CD4-positive, alpha-beta memory T cell (primary cell): ENCODE measurements around the gene CELF4. TPM values are rescaled to one million over a fixed set of nuclear protein-coding genes. Genes with fewer than 3 reads are reported as not detected.

ENCODE experiments used
- CTCF ChIA-PET: fragments of 350-600 bp; sonication (Branson Sonifier 250); formaldehyde crosslinking; loops from one replicate; lab custom pipeline; 2021; ENCODE audit warnings: inconsistent platforms; ENCODE audit not compliant: partially characterized antibody; lab: Charles Lee
- POLR2A ChIA-PET: fragments of 350-600 bp; sonication (Branson Sonifier 250); formaldehyde crosslinking; loops from one replicate; lab custom pipeline; 2021; ENCODE audit not compliant: partially characterized antibody; lab: Charles Lee
- DNase-seq, 5 donors: peaks; one replicate each; pipeline versions ENCODE4 v3.0.0 to v3.0.0-alpha.2; 2020 to 2022; ENCODE audit warnings: mixed read lengths in 1 of 5
- H3K27ac ChIP-seq: one replicate; pipeline ENCODE4 v1.7.0; 2013; ENCODE audit warnings: low read depth, low read length
- H3K27me3 ChIP-seq: 2 replicates; pipeline ENCODE4 v1.7.0; 2013; ENCODE audit warnings: mild to moderate bottlenecking, low read length, moderate library complexity; ENCODE audit not compliant: insufficient read depth
- H3K36me3 ChIP-seq: 2 replicates; pipeline ENCODE4 v1.7.0; 2013; ENCODE audit warnings: mild to moderate bottlenecking, low read length, moderate library complexity; ENCODE audit not compliant: insufficient read depth
- H3K4me1 ChIP-seq: 2 replicates; pipeline ENCODE4 v1.7.0; 2013; ENCODE audit warnings: mild to moderate bottlenecking, low read length, moderate library complexity; ENCODE audit not compliant: insufficient read depth
- H3K4me3 ChIP-seq, 2 donors: one replicate each; pipeline ENCODE4 v1.7.0; 2013; ENCODE audit warnings: low read length in 2 of 2, mild to moderate bottlenecking in 1 of 2
- H3K9me3 ChIP-seq, 2 donors: one replicate each; pipeline ENCODE4 v1.7.0; 2013; ENCODE audit warnings: low read length in 2 of 2, control low read depth in 1 of 2; ENCODE audit not compliant: control insufficient read depth in 1 of 2
- H3K27ac Mint-ChIP-seq, 7 donors: one replicate each; pipeline ENCODE4 v1.8.0; 2020 to 2021; ENCODE audit warnings: mixed read lengths in 7 of 7, mild to moderate bottlenecking in 6 of 7, inconsistent platforms in 3 of 7, moderate library complexity in 3 of 7
- H3K27me3 Mint-ChIP-seq, 2 donors: one replicate each; pipeline ENCODE4 v1.8.0; 2020 to 2021; ENCODE audit warnings: mixed read lengths in 2 of 2
- H3K36me3 Mint-ChIP-seq, 2 donors: one replicate each; pipeline ENCODE4 v1.8.0; 2020 to 2021; ENCODE audit warnings: mixed read lengths in 2 of 2, inconsistent platforms in 1 of 2, mild to moderate bottlenecking in 1 of 2
- H3K4me1 Mint-ChIP-seq, 4 donors: one replicate each; pipeline ENCODE4 v1.8.0; 2020 to 2021; ENCODE audit warnings: mixed read lengths in 4 of 4, mild to moderate bottlenecking in 1 of 4
- H3K4me3 Mint-ChIP-seq, 8 donors: one replicate each; pipeline ENCODE4 v1.8.0; 2020 to 2021; ENCODE audit warnings: mixed read lengths in 8 of 8, mild to moderate bottlenecking in 7 of 8, moderate library complexity in 6 of 8, inconsistent platforms in 3 of 8
- H3K9me3 Mint-ChIP-seq, 8 donors: one replicate each; pipeline ENCODE4 v1.8.0; 2020 to 2021; ENCODE audit warnings: mixed read lengths in 8 of 8, mild to moderate bottlenecking in 5 of 8, inconsistent platforms in 3 of 8, moderate library complexity in 1 of 8
- intact Hi-C: fragments of 100-400 bp; cut with micrococcal nuclease; formaldehyde crosslinking; loops from one replicate; pipeline ENCODE4 v1.15.1; 2023
- polyA plus RNA-seq, 2 donors: library from polyadenylated mRNA; unstranded; fragments of 300-500 nt; fragmentation: Illumina TruSeq; gene quantifications; one replicate each; pipeline ENCODE4 v1.2.3, GENCODE V29; 2021
- total RNA-seq, 2 experiments: library from RNA; stranded (reverse); gene quantifications; one replicate each; pipeline ENCODE4 v1.2.3, GENCODE V29; 2021

Gene CELF4
- total and polyA plus RNA-seq, 4 experiments from 2014 or later = 0.23 TPM; not detected in 3

- H3K36me3 ChIP-seq = no peaks in the 10 kb centered on the region
- no peak overlapping the region for H3K27ac ChIP-seq
- DNase-seq = no peak
- no peak overlapping the region for H3K4me3 ChIP-seq
- no peaks in the 10 kb centered on the region for H3K4me1 ChIP-seq
- POLR2A ChIA-PET = no interaction called here
- H3K9me3 ChIP-seq = no peaks in the 10 kb centered on the region
- CTCF ChIA-PET = no interaction called here
- Mint-ChIP-seq H3K27ac (no peak overlapping the region), H3K4me3 (no peak overlapping the region), H3K27me3 (no peaks in the 10 kb centered on the region), H3K36me3 (peaks cover 23 to 42% of the 10 kb centered on the region in 2 donors), H3K9me3 (peaks cover 0 to 25% (median 10%) of the 10 kb centered on the region in 8 donors), H3K4me1 (peaks cover 0 to 6% (median 0%) of the 10 kb centered on the region in 4 donors)
- no peaks in the 10 kb centered on the region for H3K27me3 ChIP-seq
- intact Hi-C loops = no loop called here
These were observed 346.3 kb downstream of the CELF4 start for GRCh38 chr18:37219257-37219656.

DNA sequence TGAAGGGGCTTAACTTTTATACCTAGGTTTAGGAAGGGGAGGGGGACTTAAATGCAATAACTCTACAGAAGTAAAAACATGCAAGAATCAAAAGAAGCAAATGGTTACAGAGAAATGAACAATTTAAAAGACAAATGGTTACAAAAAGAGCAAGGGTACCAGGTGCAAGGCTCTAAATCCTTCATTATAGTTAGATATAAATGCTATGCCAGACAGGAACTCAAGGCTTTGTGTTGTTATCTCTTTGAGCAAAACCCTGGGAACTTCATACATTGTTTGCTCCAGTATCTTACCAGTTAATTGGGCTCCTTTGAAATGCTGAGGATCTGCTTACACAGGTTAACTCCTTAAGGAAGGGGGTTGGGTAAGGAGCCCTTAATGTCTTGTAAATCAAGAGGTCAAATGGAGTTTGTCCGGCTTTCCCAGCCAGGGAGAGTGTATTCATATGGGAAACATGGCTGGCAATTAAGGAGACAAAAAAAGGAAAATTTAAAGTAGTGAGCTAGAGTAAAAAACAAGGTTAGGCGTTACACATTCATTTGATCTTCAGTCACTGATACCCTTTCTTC, 347.5 kb downstream of the CELF4 start:
- Histone ChIP-seq H3K4me3 (no peak overlapping the region), H3K36me3 (no peaks in the 10 kb centered on the region), H3K27me3 (no peaks in the 10 kb centered on the region), H3K9me3 (no peaks in the 10 kb centered on the region), H3K27ac (no peak overlapping the region), H3K4me1 (no peaks in the 10 kb centered on the region)
- DNase-seq = no peak
- H3K27me3 Mint-ChIP-seq = no peaks in the 10 kb centered on the region
- intact Hi-C loops = no loop called here
- peaks cover 0 to 6% (median 0%) of the 10 kb centered on the region in 4 donors for H3K4me1 Mint-ChIP-seq
- ChIA-PET POLR2A (no interaction called here), CTCF (no interaction called here)
- H3K9me3 Mint-ChIP-seq = peaks cover 0 to 35% (median 15%) of the 10 kb centered on the region in 8 donors
- no peak overlapping the region for H3K4me3 Mint-ChIP-seq
- no peak overlapping the region for H3K27ac Mint-ChIP-seq
- H3K36me3 Mint-ChIP-seq = peaks cover 23 to 42% of the 10 kb centered on the region in 2 donors

DNA sequence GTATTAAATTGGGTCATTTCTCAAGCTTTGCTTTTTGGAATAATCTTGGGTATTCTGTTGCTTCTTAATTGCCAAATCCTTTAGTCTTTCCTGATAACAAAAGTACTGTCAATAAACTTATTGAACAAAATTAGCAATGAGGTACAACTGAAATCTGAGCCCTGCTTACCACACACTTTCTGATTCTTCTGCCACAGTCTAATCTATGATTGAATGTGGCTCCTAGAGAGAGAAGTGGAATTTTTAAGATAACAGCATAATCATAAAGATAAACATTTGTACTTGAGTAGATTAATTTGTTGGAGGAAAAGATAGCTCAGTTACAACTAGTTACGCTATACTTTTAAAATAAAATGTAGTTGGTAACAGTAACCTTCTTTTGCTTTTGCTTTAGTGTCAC, 354.8 kb downstream of the CELF4 start:
- H3K4me1 Mint-ChIP-seq = no peaks in the 10 kb centered on the region
- DNase-seq = no peak
- Histone ChIP-seq H3K4me1 (no peaks in the 10 kb centered on the region), H3K36me3 (no peaks in the 10 kb centered on the region), H3K27me3 (no peaks in the 10 kb centered on the region), H3K4me3 (no peak overlapping the region), H3K9me3 (no peaks in the 10 kb centered on the region), H3K27ac (no peak overlapping the region)
- H3K36me3 Mint-ChIP-seq = peaks cover 23 to 24% of the 10 kb centered on the region in 2 donors
- ChIA-PET CTCF (no interaction called here), POLR2A (no interaction called here)
- no peaks in the 10 kb centered on the region for H3K27me3 Mint-ChIP-seq
- peaks cover 3 to 27% (median 16%) of the 10 kb centered on the region in 8 donors for H3K9me3 Mint-ChIP-seq
- H3K4me3 Mint-ChIP-seq = no peak overlapping the region
- H3K27ac Mint-ChIP-seq = no peak overlapping the region
- intact Hi-C loops = no loop called here

GRCh38 chr18:37207343-37207742, 358.3 kb downstream of the CELF4 start:
- Histone ChIP-seq H3K9me3 (no peaks in the 10 kb centered on the region), H3K4me3 (no peak overlapping the region), H3K4me1 (no peaks in the 10 kb centered on the region), H3K27ac (no peak overlapping the region), H3K36me3 (no peaks in the 10 kb centered on the region), H3K27me3 (no peaks in the 10 kb centered on the region)
- H3K36me3 Mint-ChIP-seq = peaks cover 19 to 29% of the 10 kb centered on the region in 2 donors
- CTCF ChIA-PET = no interaction called here
- peaks cover 0 to 34% (median 14%) of the 10 kb centered on the region in 8 donors for H3K9me3 Mint-ChIP-seq
- no peaks in the 10 kb centered on the region for H3K27me3 Mint-ChIP-seq
- no peak overlapping the region for H3K27ac Mint-ChIP-seq
- POLR2A ChIA-PET = no interaction called here
- no peak for DNase-seq
- intact Hi-C loops = no loop called here
- H3K4me3 Mint-ChIP-seq = no peak overlapping the region
- no peaks in the 10 kb centered on the region for H3K4me1 Mint-ChIP-seq

DNA sequence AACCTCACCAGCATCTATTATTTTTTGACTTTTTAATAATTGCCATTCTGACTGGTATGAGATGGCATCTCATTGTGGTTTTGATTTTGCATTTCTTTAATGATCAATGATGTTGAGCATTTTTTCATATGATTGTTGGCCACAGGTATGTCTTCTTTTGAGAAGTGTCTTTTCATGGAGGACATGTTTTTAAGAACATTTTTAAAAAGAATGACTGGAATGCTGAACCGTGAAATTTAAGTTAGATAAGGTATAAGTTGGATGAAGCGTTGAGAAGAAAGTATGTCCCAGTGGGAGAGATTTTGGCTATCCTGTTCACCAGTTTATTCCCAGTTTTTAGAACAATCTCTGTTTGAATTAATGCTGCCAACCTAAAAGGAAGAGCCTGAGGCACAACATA, 365.9 kb downstream of the CELF4 start:
- Histone ChIP-seq H3K27ac (no peak overlapping the region), H3K27me3 (no peaks in the 10 kb centered on the region), H3K4me3 (no peak overlapping the region), H3K9me3 (no peaks in the 10 kb centered on the region), H3K36me3 (no peaks in the 10 kb centered on the region), H3K4me1 (no peaks in the 10 kb centered on the region)
- ChIA-PET CTCF (no interaction called here), POLR2A (no interaction called here)
- Mint-ChIP-seq H3K27me3 (no peaks in the 10 kb centered on the region), H3K4me3 (no peak overlapping the region), H3K4me1 (no peaks in the 10 kb centered on the region), H3K27ac (peak overlapping the region in 1 of 7 donors; percentile 29), H3K36me3 (peaks cover 42 to 48% of the 10 kb centered on the region in 2 donors), H3K9me3 (peaks cover 0 to 68% (median 35%) of the 10 kb centered on the region in 8 donors)
- no peak for DNase-seq
- intact Hi-C loops = no loop called here
